ENCODE measurements around the gene SATB2.

DNA sequence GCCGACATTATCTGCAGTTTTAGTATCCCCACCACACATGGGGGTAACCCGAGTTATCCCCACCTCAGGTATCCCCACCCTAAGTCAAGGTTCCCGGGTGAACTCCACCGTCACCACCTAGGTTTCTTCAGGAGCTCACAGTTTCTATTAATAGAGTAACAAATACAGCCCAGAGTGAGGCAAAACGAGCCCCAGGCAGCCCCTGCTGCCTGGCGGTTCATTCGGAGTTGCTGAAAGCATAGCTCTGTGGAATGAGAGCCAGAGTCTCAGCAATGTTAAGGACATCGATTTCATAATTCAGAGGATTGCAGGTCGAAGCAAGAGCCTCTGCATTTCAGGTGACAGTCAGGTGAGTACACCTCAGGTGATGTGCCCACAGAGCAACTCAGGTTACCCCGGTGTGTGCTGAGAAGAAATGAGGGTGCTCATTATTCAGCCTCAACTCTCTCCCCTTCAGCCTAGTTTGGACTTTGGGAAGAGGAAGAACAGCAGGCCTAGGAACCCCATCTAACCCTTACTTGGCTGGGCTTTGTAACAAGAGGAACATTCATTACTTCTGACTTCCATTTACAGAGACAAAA is 10.7 kb downstream of the SATB2 start:
- TF ChIP-seq, protein P1, sequence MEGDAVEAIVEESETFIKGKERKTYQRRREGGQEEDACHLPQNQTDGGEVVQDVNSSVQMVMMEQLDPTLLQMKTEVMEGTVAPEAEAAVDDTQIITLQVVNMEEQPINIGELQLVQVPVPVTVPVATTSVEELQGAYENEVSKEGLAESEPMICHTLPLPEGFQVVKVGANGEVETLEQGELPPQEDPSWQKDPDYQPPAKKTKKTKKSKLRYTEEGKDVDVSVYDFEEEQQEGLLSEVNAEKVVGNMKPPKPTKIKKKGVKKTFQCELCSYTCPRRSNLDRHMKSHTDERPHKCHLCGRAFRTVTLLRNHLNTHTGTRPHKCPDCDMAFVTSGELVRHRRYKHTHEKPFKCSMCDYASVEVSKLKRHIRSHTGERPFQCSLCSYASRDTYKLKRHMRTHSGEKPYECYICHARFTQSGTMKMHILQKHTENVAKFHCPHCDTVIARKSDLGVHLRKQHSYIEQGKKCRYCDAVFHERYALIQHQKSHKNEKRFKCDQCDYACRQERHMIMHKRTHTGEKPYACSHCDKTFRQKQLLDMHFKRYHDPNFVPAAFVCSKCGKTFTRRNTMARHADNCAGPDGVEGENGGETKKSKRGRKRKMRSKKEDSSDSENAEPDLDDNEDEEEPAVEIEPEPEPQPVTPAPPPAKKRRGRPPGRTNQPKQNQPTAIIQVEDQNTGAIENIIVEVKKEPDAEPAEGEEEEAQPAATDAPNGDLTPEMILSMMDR (IDR thresholded peaks at IDR 0.05; ENCODE audit: borderline replicate concordance, extremely low read depth, low read length, poor library complexity, severe bottlenecking): no peak
- no peak for TF ChIP-seq EZH2 (IDR thresholded peaks at IDR 0.05; ENCODE audit: borderline replicate concordance, low read depth, low read length, severe bottlenecking)
